IMR-90 (cell line): ENCODE results near the gene IL4R. TPM values are rescaled to one million over a fixed set of nuclear protein-coding genes. Genes with fewer than 3 reads are reported as not detected.

Experiments
- ATAC-seq: fragments of 200-7000 bp; cut with Tn5 transposase; 2 replicates; pipeline ENCODE4 v1.9.1; 2020; ENCODE audit warnings: low read depth, mild to moderate bottlenecking, moderate library complexity
- BruUV-seq: library from RNA; stranded (reverse); fragments of 400-500 nt; replicated peaks from 2 replicates; lab custom pipeline; 2021; lab: Mats Ljungman, UMichigan
- CTCF ChIA-PET: fragments of 300-600 bp; formaldehyde crosslinking; extraction: SDS; loops from one replicate; lab custom pipeline; 2021; ENCODE audit warnings: antibody characterized with exemption; lab: Yijun Ruan, JAX
- POLR2A ChIA-PET: fragments of 300-600 bp; sonication (Branson Sonifier 250); formaldehyde crosslinking; loops from one replicate; lab custom pipeline; 2022; ENCODE audit warnings: antibody characterized with exemption; ENCODE audit not compliant: unreplicated experiment; lab: Charles Lee
- DNase-seq: peaks from one replicate; pipeline ENCODE4 v3.0.0; 2013
- H2AFZ ChIP-seq: replicated peaks from 2 replicates; pipeline ENCODE3; 2013; ENCODE audit warnings: low read length, mild to moderate bottlenecking; ENCODE audit not compliant: poor library complexity
- H2AK5ac ChIP-seq: 2 replicates; pipeline ENCODE4 v1.6.1; 2013; ENCODE audit warnings: low read depth, low read length, inconsistent platforms
- H2AK9ac ChIP-seq: replicated peaks from 2 replicates; pipeline ENCODE3; 2013; ENCODE audit warnings: mild to moderate bottlenecking, low read depth, low read length, moderate library complexity; ENCODE audit not compliant: poor library complexity
- H2BK120ac ChIP-seq: 2 replicates; pipeline ENCODE4 v1.6.1; 2013; ENCODE audit warnings: low read depth, low read length, inconsistent platforms
- H2BK15ac ChIP-seq: 3 replicates; pipeline ENCODE4 v1.6.1; 2013; ENCODE audit warnings: low read depth, low read length, inconsistent platforms
- H2BK20ac ChIP-seq: 2 replicates; pipeline ENCODE4 v1.6.1; 2013; ENCODE audit warnings: low read depth, mild to moderate bottlenecking, inconsistent platforms, low read length, moderate library complexity
- H2BK5ac ChIP-seq: 2 replicates; pipeline ENCODE4 v1.6.1; 2013; ENCODE audit warnings: mild to moderate bottlenecking, low read depth, low read length, inconsistent platforms; ENCODE audit not compliant: poor library complexity, severe bottlenecking
- H3K14ac ChIP-seq: replicated peaks from 2 replicates; pipeline ENCODE4 v1.6.1; 2013; ENCODE audit warnings: low read depth, low read length, inconsistent platforms
- H3K18ac ChIP-seq: 2 replicates; pipeline ENCODE4 v1.6.1; 2013; ENCODE audit warnings: low read depth, low read length, control low read depth
- H3K23ac ChIP-seq: 2 replicates; pipeline ENCODE4 v1.6.1; 2013; ENCODE audit warnings: low read depth, low read length, inconsistent platforms
- H3K27ac ChIP-seq: 2 replicates; pipeline ENCODE4 v1.5.1; 2013; ENCODE audit warnings: mild to moderate bottlenecking, control low read depth, low read length; ENCODE audit not compliant: insufficient read depth
- H3K27me3 ChIP-seq: 2 replicates; pipeline ENCODE4 v1.6.1; 2013; ENCODE audit warnings: low read length; ENCODE audit not compliant: control insufficient read depth, insufficient read depth
- H3K36me3 ChIP-seq: 2 replicates; pipeline ENCODE4 v1.6.1; 2013; ENCODE audit warnings: low read length, mixed read lengths; ENCODE audit not compliant: control insufficient read depth, insufficient read depth
- H3K4ac ChIP-seq: 2 replicates; pipeline ENCODE4 v1.6.1; 2013; ENCODE audit warnings: low read depth, low read length, inconsistent platforms
- H3K4me1 ChIP-seq: 2 replicates; pipeline ENCODE4 v1.6.1; 2013; ENCODE audit warnings: low read length, mixed read lengths; ENCODE audit not compliant: control insufficient read depth, insufficient read depth
- H3K4me2 ChIP-seq: 2 replicates; pipeline ENCODE4 v1.6.1; 2013; ENCODE audit warnings: low read depth, mild to moderate bottlenecking, control low read depth, low read length, moderate library complexity
- H3K4me3 ChIP-seq: 2 replicates; pipeline ENCODE4 v1.5.1; 2013; ENCODE audit warnings: low read depth, mild to moderate bottlenecking, control low read depth, low read length, moderate library complexity; ENCODE audit not compliant: insufficient read depth
- H3K56ac ChIP-seq: 2 replicates; pipeline ENCODE4 v1.6.1; 2013; ENCODE audit warnings: low read length, inconsistent platforms; ENCODE audit not compliant: insufficient read depth; ENCODE audit errors: extremely low read depth
- H3K79me1 ChIP-seq, 2 experiments: 2 replicates each; pipeline ENCODE4 v1.6.1; 2013; ENCODE audit warnings: low read length in 2 of 2, inconsistent platforms in 1 of 2, low read depth in 1 of 2
- H3K9ac ChIP-seq: 2 replicates; pipeline ENCODE4 v1.6.1; 2013; ENCODE audit warnings: low read depth, low read length, control low read depth
- H3K9me1 ChIP-seq: 2 replicates; pipeline ENCODE4 v1.6.1; 2013; ENCODE audit warnings: low read length, inconsistent platforms; ENCODE audit not compliant: insufficient read depth
- H3K9me3 ChIP-seq: 2 replicates; pipeline ENCODE4 v1.6.1; 2013; ENCODE audit warnings: low read length; ENCODE audit not compliant: control insufficient read depth, insufficient read depth
- H4K20me1 ChIP-seq: 2 replicates; pipeline ENCODE4 v1.6.1; 2013; ENCODE audit warnings: low read length, inconsistent platforms; ENCODE audit not compliant: insufficient read depth
- H4K5ac ChIP-seq: 2 replicates; pipeline ENCODE4 v1.6.1; 2013; ENCODE audit warnings: mild to moderate bottlenecking, low read depth, low read length, control low read depth
- H4K8ac ChIP-seq, 2 experiments: 2 replicates each; pipeline ENCODE4 v1.6.1; 2013; ENCODE audit warnings: low read depth in 2 of 2, low read length in 2 of 2, control low read depth in 1 of 2, inconsistent platforms in 1 of 2
- H4K91ac ChIP-seq: 2 replicates; pipeline ENCODE4 v1.6.1; 2013; ENCODE audit warnings: low read depth, low read length, inconsistent platforms; ENCODE audit not compliant: insufficient read depth
- BHLHE40 ChIP-seq: fragments of 150-350 bp; IDR thresholded peaks from 2 replicates; pipeline ENCODE4 v1.6.1; 2016; ENCODE audit warnings: mild to moderate bottlenecking, low read depth, low read length
- CEBPB ChIP-seq: IDR thresholded peaks from 2 replicates; pipeline ENCODE4 v1.6.1; 2012; ENCODE audit warnings: low read depth, low read length, improper control_type of control experiment
- CHD1 ChIP-seq: IDR thresholded peaks from 2 replicates; pipeline ENCODE4 v1.6.1; 2012; ENCODE audit warnings: low read depth, low read length, improper control_type of control experiment
- FOS ChIP-seq: fragments of 150-350 bp; IDR thresholded peaks from 2 replicates; pipeline ENCODE4 v1.6.1; 2016; ENCODE audit warnings: low read depth, low read length
- MAFK ChIP-seq: IDR thresholded peaks from 2 replicates; pipeline ENCODE4 v1.6.1; 2012; ENCODE audit warnings: low read depth, low read length, improper control_type of control experiment
- MAZ ChIP-seq: IDR thresholded peaks from 2 replicates; pipeline ENCODE4 v1.6.1; 2012; ENCODE audit warnings: low read depth, mild to moderate bottlenecking, low read length, improper control_type of control experiment, moderate library complexity, borderline replicate concordance
- MXI1 ChIP-seq: IDR thresholded peaks from 2 replicates; pipeline ENCODE4 v1.6.1; 2012; ENCODE audit warnings: low read depth, mild to moderate bottlenecking, low read length, moderate library complexity, borderline replicate concordance
- NFE2L2 ChIP-seq: fragments of 150-350 bp; IDR thresholded peaks from 2 replicates; pipeline ENCODE4 v1.6.1; 2016; ENCODE audit warnings: low read depth, mild to moderate bottlenecking, low read length
- POLR2A ChIP-seq: IDR thresholded peaks from 2 replicates; pipeline ENCODE4 v1.6.1; 2012; ENCODE audit warnings: mild to moderate bottlenecking, low read depth, low read length
- RAD21 ChIP-seq: IDR thresholded peaks from 2 replicates; pipeline ENCODE4 v1.6.1; 2012; ENCODE audit warnings: low read length, improper control_type of control experiment
- RCOR1 ChIP-seq: IDR thresholded peaks from 2 replicates; pipeline ENCODE4 v1.6.1; 2012; ENCODE audit warnings: mild to moderate bottlenecking, low read length, improper control_type of control experiment; ENCODE audit not compliant: insufficient replicate concordance
- RFX5 ChIP-seq: IDR thresholded peaks from 2 replicates; pipeline ENCODE4 v1.8.0; 2012; ENCODE audit warnings: low read depth, mild to moderate bottlenecking, low read length, moderate library complexity
- SMC3 ChIP-seq: fragments of 150-350 bp; IDR thresholded peaks from 2 replicates; pipeline ENCODE4 v1.6.1; 2016; ENCODE audit warnings: low read depth, mild to moderate bottlenecking, antibody characterized with exemption, low read length, moderate library complexity
- WGBS, 2 experiments: methylation state at CpG; one replicate each; pipeline versions ENCODE4 v1.1.5 to v1.1.7; 2013; ENCODE audit warnings: missing lambda C conversion rate in 2 of 2; ENCODE audit not compliant: insufficient read length in 1 of 2; ENCODE audit errors: extremely low coverage in 2 of 2; 5-methylcytosine and 5-hydroxymethylcytosine counted together
- dilution Hi-C: fragments of 300-500 bp; cut with HindIII; formaldehyde crosslinking; loops from one replicate; pipeline ENCODE4 v1.14.3; 2018; ENCODE audit warnings: low sequenced_read_pairs; ENCODE audit not compliant: unreplicated experiment
- in situ Hi-C: fragments of 300-500 bp; cut with MboI; formaldehyde crosslinking; loops from 3 replicates; pipeline ENCODE4 v1.14.3; 2019; ENCODE audit warnings: low sequenced_read_pairs, inconsistent platforms, mixed read lengths
- intact Hi-C: fragments of 100-400 bp; cut with micrococcal nuclease; formaldehyde crosslinking; loops from 2 replicates; pipeline ENCODE4 v1.10.0; 2022
- polyA plus RNA-seq, 3 experiments: library from polyadenylated mRNA; depleted of rRNA; stranded (reverse); fragments of >200 nt; gene quantifications; 2 replicates each; pipeline ENCODE4 v1.2.3, GENCODE V29; 2012; ENCODE audit warnings: low replicate concordance in 1 of 3
- total RNA-seq: library from RNA; depleted of rRNA; stranded (reverse); fragments of >200 nt; gene quantifications from 2 replicates; pipeline ENCODE4 v1.2.3, GENCODE V29; 2012
- TF ChIP-seq, protein P1 (sequence below): fragments of 150-350 bp; IDR thresholded peaks from 2 replicates; pipeline ENCODE4 v1.6.1; 2016; ENCODE audit warnings: low read depth, mild to moderate bottlenecking, low read length, moderate library complexity, borderline replicate concordance
- TF ChIP-seq, protein P2 (sequence below): conservative IDR thresholded peaks from 2 replicates; pipeline ENCODE4 v1.5.1; 2012; ENCODE audit warnings: mild to moderate bottlenecking, low read depth, low read length, improper control_type of control experiment
- TF ChIP-seq, protein P3 (sequence below): fragments of 150-350 bp; IDR thresholded peaks from 2 replicates; pipeline ENCODE4 v1.6.1; 2017; ENCODE audit warnings: mild to moderate bottlenecking, antibody characterized with exemption, low read length, low read depth

IL4R gene
- total and polyA plus RNA-seq, 2 of the 4 experiments (the other 2 are of a cell fraction) = 6.3 to 18.7 TPM

DNA sequence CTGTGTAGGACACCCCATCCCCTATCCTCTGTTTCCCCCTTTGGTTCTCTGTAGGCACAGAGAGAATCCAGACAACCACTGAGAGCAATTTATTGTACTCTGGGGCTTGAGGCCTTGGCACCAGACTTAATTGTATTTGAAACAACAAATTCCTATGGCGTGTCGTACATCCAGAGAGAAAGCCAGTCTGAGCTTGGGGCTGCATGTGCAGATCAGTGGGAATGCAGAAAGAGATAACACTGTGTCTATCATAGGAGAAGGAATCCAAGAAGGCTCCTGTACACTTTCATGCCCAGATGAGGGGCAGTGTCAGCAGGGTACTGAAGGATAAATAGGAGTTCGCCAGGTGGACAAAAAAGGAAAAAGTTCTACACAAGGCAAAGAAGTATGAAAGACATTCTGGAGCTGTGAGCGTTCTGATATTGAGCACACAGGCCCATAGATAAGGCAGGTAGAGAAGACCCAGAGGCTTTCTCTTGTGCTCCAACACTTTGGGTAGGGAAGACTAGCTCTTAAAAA is 22.0 kb upstream of the IL4R start:
- H4K8ac ChIP-seq = no peak overlapping the region
- no peak overlapping the region for H3K56ac ChIP-seq
- H2BK15ac ChIP-seq = peak overlapping the region; percentile 27; the same call in 1 of the 3 replicates
- no peaks in the 10 kb centered on the region for H3K36me3 ChIP-seq
- H4K20me1 ChIP-seq = no peaks in the 10 kb centered on the region
- H3K9me1 ChIP-seq = peaks cover 17% of the 10 kb centered on the region
- no peak overlapping the region for H2AK9ac ChIP-seq
- 100% methylated on average over 1 of the region's 4 CpGs; no CpG with 5 or more reads in 1 of the 2 experiments for WGBS, 2 experiments
- H3K4ac ChIP-seq = no peak overlapping the region
- no peaks in the 10 kb centered on the region for H3K27me3 ChIP-seq
- no peak overlapping the region for H3K23ac ChIP-seq
- dilution Hi-C loops (no loop called here), in situ Hi-C loops (no loop called here), intact Hi-C loops (no loop called here)
- no peak overlapping the region for H3K9ac ChIP-seq
- H2BK20ac ChIP-seq = no peak overlapping the region
- BruUV-seq = no TSS peak
- no peak overlapping the region for H3K14ac ChIP-seq
- ATAC-seq (no peak), DNase-seq (no peak)
- H3K4me2 ChIP-seq = no peak overlapping the region
- H4K91ac ChIP-seq = no peak overlapping the region
- no peak overlapping the region for H2BK5ac ChIP-seq
- no peaks in the 10 kb centered on the region for H3K9me3 ChIP-seq
- H2AFZ ChIP-seq = no peak overlapping the region
- TF ChIP-seq NFE2L2 (no peak), SMC3 (no peak), POLR2A (no peak), RFX5 (no peak), MXI1 (no peak), CHD1 (no peak), BHLHE40 (no peak), CEBPB (no peak), FOS (no peak), RCOR1 (no peak), MAFK (no peak), MAZ (no peak), RAD21 (no peak)
- TF ChIP-seq, protein P1, sequence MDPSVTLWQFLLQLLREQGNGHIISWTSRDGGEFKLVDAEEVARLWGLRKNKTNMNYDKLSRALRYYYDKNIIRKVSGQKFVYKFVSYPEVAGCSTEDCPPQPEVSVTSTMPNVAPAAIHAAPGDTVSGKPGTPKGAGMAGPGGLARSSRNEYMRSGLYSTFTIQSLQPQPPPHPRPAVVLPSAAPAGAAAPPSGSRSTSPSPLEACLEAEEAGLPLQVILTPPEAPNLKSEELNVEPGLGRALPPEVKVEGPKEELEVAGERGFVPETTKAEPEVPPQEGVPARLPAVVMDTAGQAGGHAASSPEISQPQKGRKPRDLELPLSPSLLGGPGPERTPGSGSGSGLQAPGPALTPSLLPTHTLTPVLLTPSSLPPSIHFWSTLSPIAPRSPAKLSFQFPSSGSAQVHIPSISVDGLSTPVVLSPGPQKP = no peak
- TF ChIP-seq, protein P2, sequence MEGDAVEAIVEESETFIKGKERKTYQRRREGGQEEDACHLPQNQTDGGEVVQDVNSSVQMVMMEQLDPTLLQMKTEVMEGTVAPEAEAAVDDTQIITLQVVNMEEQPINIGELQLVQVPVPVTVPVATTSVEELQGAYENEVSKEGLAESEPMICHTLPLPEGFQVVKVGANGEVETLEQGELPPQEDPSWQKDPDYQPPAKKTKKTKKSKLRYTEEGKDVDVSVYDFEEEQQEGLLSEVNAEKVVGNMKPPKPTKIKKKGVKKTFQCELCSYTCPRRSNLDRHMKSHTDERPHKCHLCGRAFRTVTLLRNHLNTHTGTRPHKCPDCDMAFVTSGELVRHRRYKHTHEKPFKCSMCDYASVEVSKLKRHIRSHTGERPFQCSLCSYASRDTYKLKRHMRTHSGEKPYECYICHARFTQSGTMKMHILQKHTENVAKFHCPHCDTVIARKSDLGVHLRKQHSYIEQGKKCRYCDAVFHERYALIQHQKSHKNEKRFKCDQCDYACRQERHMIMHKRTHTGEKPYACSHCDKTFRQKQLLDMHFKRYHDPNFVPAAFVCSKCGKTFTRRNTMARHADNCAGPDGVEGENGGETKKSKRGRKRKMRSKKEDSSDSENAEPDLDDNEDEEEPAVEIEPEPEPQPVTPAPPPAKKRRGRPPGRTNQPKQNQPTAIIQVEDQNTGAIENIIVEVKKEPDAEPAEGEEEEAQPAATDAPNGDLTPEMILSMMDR = no peak
- TF ChIP-seq, protein P3, sequence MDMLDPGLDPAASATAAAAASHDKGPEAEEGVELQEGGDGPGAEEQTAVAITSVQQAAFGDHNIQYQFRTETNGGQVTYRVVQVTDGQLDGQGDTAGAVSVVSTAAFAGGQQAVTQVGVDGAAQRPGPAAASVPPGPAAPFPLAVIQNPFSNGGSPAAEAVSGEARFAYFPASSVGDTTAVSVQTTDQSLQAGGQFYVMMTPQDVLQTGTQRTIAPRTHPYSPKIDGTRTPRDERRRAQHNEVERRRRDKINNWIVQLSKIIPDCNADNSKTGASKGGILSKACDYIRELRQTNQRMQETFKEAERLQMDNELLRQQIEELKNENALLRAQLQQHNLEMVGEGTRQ = no peak
- H3K79me1 ChIP-seq = peaks cover 0 to 7% of the 10 kb centered on the region in 2 experiments; a peak in 1 of 4 replicates
- H3K4me3 ChIP-seq = no peak overlapping the region
- peaks cover 5% of the 10 kb centered on the region for H3K4me1 ChIP-seq
- ChIA-PET POLR2A (no interaction called here), CTCF (no interaction called here)
- no peak overlapping the region for H3K18ac ChIP-seq
- H4K5ac ChIP-seq = no peak overlapping the region
- peak overlapping the region; percentile 16; the same call in 1 of the 2 replicates for H2BK120ac ChIP-seq
- no peak overlapping the region for H3K27ac ChIP-seq
- no peak overlapping the region for H2AK5ac ChIP-seq
